ENCODE data around the gene GRID1.
"Not testable (repeated sequence)": the region's sequence is repeated elsewhere in the genome, so short reads cannot be mapped to it uniquely, and the experiment has no call there.

GRID1 gene

DNA sequence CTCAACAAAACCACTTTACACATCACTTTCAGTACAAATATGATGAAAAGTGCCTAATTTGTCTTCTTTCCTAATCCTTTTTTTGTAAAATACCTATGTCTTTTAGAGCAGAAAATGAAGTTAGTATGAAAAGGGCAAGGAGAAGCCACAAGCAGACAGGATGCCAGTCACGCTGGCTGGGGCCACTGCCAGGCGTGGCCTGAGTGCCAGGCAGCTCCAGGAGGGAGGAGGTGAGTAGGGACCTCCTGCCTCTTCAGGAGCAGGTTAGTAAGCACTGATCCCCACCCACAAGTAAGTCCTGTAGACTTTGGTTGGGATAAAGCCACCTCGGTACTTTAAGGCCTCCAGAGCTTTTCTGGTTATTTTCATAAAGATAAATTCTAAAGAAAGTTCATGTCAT, 432.0 kb downstream of the GRID1 start:
- H3K9me3 ChIP-seq (ENCODE audit: severe bottlenecking) = no peaks in the 10 kb centered on the region

DNA sequence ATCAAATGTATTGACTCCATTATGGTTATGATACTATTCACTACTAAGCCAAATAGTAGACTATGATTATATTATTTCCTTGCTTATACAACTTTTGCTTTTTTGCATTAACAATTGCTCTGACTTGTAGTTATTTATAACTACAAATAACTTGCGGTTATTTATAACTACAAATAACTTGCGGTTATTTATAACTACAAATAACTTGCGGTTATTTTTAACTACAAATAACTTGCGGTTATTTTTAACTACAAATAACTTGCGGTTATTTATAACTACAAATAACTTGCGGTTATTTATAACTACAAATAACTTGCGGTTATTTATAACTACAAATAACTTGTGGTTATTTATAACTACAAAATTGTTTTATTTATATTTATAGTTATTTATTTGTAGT, 436.6 kb downstream of the GRID1 start:
- H3K27ac ChIP-seq (ENCODE audit: poor library complexity, severe bottlenecking); H3K27me3 ChIP-seq (ENCODE audit: insufficient read depth, poor library complexity, severe bottlenecking); DNase-seq (ENCODE audit: low spot score); H3K4me3 ChIP-seq (ENCODE audit: severe bottlenecking); H3K9me3 ChIP-seq (ENCODE audit: severe bottlenecking); ATAC-seq (ENCODE audit: low read depth); H3K36me3 ChIP-seq (ENCODE audit: low read depth): not testable (repeated sequence)
- peaks cover 10% of the 10 kb centered on the region for H3K4me1 ChIP-seq (ENCODE audit: insufficient read depth, poor library complexity, severe bottlenecking)

More for the DNA sequence above, 432.0 kb downstream of the GRID1 start:
- no peak overlapping the region for H3K27ac ChIP-seq (ENCODE audit: poor library complexity, severe bottlenecking)
- ATAC-seq (ENCODE audit: low read depth) (no peak), DNase-seq (ENCODE audit: low spot score) (no peak)
- TF ChIP-seq CTCF (IDR thresholded peaks at IDR 0.05; ENCODE audit: poor library complexity, severe bottlenecking) = no peak
- H3K27me3 ChIP-seq (ENCODE audit: insufficient read depth, poor library complexity, severe bottlenecking) = no peaks in the 10 kb centered on the region
- H3K4me1 ChIP-seq (ENCODE audit: insufficient read depth, poor library complexity, severe bottlenecking) = no peaks in the 10 kb centered on the region
- no peaks in the 10 kb centered on the region for H3K36me3 ChIP-seq (ENCODE audit: low read depth)
- no peak overlapping the region for H3K4me3 ChIP-seq (ENCODE audit: severe bottlenecking)

- peaks cover 10% of the 10 kb centered on the region for H3K4me1 ChIP-seq (ENCODE audit: insufficient read depth, poor library complexity, severe bottlenecking)
- DNase-seq (ENCODE audit: low spot score) (no peak), ATAC-seq (ENCODE audit: low read depth) (peak; percentile 79)
- H3K36me3 ChIP-seq (ENCODE audit: low read depth) = no peaks in the 10 kb centered on the region
- no peak for TF ChIP-seq CTCF (IDR thresholded peaks at IDR 0.05; ENCODE audit: poor library complexity, severe bottlenecking)
- H3K9me3 ChIP-seq (ENCODE audit: severe bottlenecking) = no peaks in the 10 kb centered on the region
- H3K27ac ChIP-seq (ENCODE audit: poor library complexity, severe bottlenecking) = no peak overlapping the region
- H3K27me3 ChIP-seq (ENCODE audit: insufficient read depth, poor library complexity, severe bottlenecking) = no peaks in the 10 kb centered on the region
- H3K4me3 ChIP-seq (ENCODE audit: severe bottlenecking) = no peak overlapping the region
Observed at GRCh38 chr10:85927952-85928665, 438.5 kb downstream of the GRID1 start.

DNA sequence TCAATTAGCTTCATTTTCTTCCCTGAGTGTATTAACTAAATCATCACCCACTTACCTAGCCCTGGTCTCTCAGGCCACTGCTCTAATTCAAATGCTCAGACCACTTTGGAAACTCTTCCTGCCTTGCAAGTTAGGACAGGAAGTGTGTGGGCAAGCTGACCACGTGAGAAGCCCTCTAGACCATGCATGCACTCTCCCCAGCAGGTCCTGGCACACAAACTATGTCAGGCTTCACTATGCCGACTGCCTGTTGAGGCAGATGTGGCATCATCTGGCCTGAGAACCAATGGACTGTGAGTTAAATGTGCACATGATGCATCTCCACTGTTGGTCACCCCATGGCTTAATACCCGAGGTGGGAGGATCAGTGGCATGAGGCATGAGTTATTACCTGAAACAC, 439.6 kb downstream of the GRID1 start:
- Histone ChIP-seq H3K4me1 (ENCODE audit: insufficient read depth, poor library complexity, severe bottlenecking) (peaks cover 10% of the 10 kb centered on the region), H3K27ac (ENCODE audit: poor library complexity, severe bottlenecking) (no peak overlapping the region), H3K27me3 (ENCODE audit: insufficient read depth, poor library complexity, severe bottlenecking) (no peaks in the 10 kb centered on the region), H3K4me3 (ENCODE audit: severe bottlenecking) (no peak overlapping the region), H3K9me3 (ENCODE audit: severe bottlenecking) (no peaks in the 10 kb centered on the region), H3K36me3 (ENCODE audit: low read depth) (no peaks in the 10 kb centered on the region)
- TF ChIP-seq CTCF (IDR thresholded peaks at IDR 0.05; ENCODE audit: poor library complexity, severe bottlenecking) = no peak
- DNase-seq (ENCODE audit: low spot score) = no peak
- 0 out of 3 replicates have a peak, but pooled peaks have one; percentile 23 for ATAC-seq (ENCODE audit: low read depth)

DNA sequence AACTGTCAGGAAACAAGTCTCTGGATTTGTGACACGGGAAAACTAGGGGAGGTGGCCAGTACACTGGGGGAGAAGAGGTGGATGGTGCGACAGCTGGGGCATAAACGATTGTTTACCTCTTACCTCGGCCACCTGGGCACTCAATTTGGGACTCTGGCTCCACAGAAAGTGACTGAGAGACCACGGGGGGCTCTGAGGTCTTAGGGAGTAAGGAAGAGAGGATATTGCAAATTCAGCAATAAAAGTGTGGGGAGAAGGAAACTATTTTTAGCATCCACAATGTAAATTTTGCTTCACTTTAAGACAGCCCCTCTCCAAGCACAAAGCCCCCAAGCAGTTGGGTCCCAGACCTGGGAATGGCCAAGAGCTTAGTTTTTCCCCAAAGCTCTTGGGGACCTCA, 440.5 kb downstream of the GRID1 start:
- H3K4me1 ChIP-seq (ENCODE audit: insufficient read depth, poor library complexity, severe bottlenecking) = peaks cover 10% of the 10 kb centered on the region
- no peaks in the 10 kb centered on the region for H3K36me3 ChIP-seq (ENCODE audit: low read depth)
- H3K27me3 ChIP-seq (ENCODE audit: insufficient read depth, poor library complexity, severe bottlenecking) = no peaks in the 10 kb centered on the region
- no peak overlapping the region for H3K4me3 ChIP-seq (ENCODE audit: severe bottlenecking)
- no peak for ATAC-seq (ENCODE audit: low read depth)
- no peak for TF ChIP-seq CTCF (IDR thresholded peaks at IDR 0.05; ENCODE audit: poor library complexity, severe bottlenecking)
- DNase-seq (ENCODE audit: low spot score) = no peak
- H3K9me3 ChIP-seq (ENCODE audit: severe bottlenecking) = no peaks in the 10 kb centered on the region
- H3K27ac ChIP-seq (ENCODE audit: poor library complexity, severe bottlenecking) = no peak overlapping the region
